ENCODE data around the gene TM4SF4.

TM4SF4 gene

DNA sequence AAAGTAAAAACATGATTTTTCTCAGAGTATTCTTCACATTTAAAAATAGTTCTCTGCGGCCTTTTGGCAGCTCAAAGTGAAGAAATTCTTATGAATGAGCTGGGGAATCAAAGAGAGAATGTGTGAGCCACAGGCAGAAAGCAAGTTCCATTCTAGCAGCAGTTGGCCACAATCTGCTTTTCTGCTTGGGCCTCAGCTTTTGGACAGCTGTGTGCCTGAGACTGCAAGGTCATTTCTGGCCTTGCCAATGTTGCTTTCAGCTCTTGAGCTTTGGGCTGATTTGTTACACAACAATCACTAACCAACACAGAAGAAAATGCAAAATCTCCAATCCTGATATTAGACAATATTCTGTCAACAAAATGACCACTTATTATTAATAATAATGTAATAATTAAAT, 14.4 kb upstream of the TM4SF4 start:
- TF ChIP-seq POLR2AphosphoS5 (IDR thresholded peaks at IDR 0.05; ENCODE audit: borderline replicate concordance, low read depth, low read length) (no peak), FOXP2 (optimal IDR thresholded peaks at IDR 0.05; ENCODE audit: control extremely low read depth, extremely low read length, insufficient read depth) (no peak), EZH2 (IDR thresholded peaks at IDR 0.05) (no peak)
- H3K9me3 ChIP-seq (ENCODE audit: low read depth, low read length): no peaks in the 10 kb centered on the region
- H3K27ac ChIP-seq: no peak overlapping the region
- no peak overlapping the region for H3K4me3 ChIP-seq
- H3K36me3 ChIP-seq (ENCODE audit: insufficient read depth, low read length): no peaks in the 10 kb centered on the region
- no peak for DNase-seq (ENCODE audit: low read depth, low spot score)
- H3K9ac ChIP-seq (ENCODE audit: insufficient read length): no peak overlapping the region

DNA sequence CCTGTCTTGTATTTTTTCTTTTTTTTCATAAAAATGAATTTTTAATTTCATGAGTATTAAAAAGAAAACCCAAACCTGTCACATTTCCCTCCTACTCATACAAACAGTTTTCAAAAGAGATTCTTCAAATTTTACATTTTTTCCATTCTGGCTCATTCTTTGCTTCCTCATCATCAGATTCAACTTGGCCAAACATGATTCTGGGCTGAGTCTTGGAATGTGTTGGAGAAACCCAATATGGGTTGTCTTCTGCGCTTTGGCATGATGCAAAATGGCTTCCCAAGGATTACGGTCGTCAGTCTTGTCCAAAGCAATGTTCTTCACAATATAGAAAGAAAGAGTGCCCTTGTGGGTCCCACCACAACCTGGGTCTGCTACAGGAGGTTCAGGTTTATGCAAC, 12.4 kb upstream of the TM4SF4 start:
- no peak for TF ChIP-seq POLR2AphosphoS5 (IDR thresholded peaks at IDR 0.05; ENCODE audit: borderline replicate concordance, low read depth, low read length)
- TF ChIP-seq FOXP2 (optimal IDR thresholded peaks at IDR 0.05; ENCODE audit: control extremely low read depth, extremely low read length, insufficient read depth): no peak
- no peak for TF ChIP-seq EZH2 (IDR thresholded peaks at IDR 0.05)
- Histone ChIP-seq H3K4me3 (no peak overlapping the region), H3K27ac (no peak overlapping the region), H3K36me3 (ENCODE audit: insufficient read depth, low read length) (no peaks in the 10 kb centered on the region), H3K9me3 (ENCODE audit: low read depth, low read length) (no peaks in the 10 kb centered on the region), H3K9ac (ENCODE audit: insufficient read length) (no peak overlapping the region)
- no peak for DNase-seq (ENCODE audit: low read depth, low spot score)

DNA sequence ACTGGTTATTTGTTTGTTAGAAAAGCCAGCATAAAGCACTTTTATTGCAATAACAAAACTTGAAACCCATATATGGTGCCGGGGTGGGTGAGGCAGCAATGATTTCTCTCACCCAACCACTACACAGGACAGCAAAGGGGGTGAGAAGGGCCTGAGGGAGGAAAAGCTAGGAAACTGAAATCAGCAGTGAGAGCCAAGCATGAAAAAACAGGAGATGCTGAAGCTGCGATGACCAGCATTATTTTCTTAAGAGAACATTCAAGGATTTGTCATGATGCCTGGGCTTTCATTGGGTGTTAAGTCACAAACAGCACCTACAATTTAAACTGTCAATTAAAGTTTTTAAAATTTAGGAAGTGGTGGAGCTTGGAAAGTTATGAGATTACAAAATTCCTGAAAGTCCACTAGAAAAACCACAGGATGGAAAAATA, 11.9 kb upstream of the TM4SF4 start:
- no peak for DNase-seq (ENCODE audit: low read depth, low spot score)
- no peaks in the 10 kb centered on the region for H3K9me3 ChIP-seq (ENCODE audit: low read depth, low read length)
- no peaks in the 10 kb centered on the region for H3K36me3 ChIP-seq (ENCODE audit: insufficient read depth, low read length)
- TF ChIP-seq FOXP2 (optimal IDR thresholded peaks at IDR 0.05; ENCODE audit: control extremely low read depth, extremely low read length, insufficient read depth): no peak
- TF ChIP-seq EZH2 (IDR thresholded peaks at IDR 0.05): no peak
- TF ChIP-seq POLR2AphosphoS5 (IDR thresholded peaks at IDR 0.05; ENCODE audit: borderline replicate concordance, low read depth, low read length): no peak
- no peak overlapping the region for H3K27ac ChIP-seq
- H3K4me3 ChIP-seq: no peak overlapping the region
- H3K9ac ChIP-seq (ENCODE audit: insufficient read length): no peak overlapping the region

DNA sequence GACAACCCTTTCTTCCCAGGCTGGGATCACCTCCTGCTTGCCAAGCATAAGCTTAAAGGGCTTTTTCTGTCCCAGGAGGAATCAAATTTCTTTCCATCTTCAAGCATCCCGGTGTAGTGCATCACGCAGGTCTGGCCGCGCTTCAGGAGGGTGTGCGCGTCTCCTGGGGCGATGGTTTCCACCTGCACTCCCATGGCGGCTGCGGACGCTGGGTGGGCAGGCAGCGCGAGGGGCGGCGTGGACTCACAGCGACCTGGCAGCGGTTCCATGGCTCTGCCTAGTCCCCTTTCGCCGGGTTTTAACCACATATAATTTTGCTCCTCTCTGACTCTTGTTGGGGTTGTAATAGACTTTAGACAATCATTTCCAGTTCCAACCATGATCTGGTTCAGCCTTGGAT, 10.6 kb upstream of the TM4SF4 start:
- Histone ChIP-seq H3K9me3 (ENCODE audit: low read depth, low read length) (no peaks in the 10 kb centered on the region), H3K4me3 (no peak overlapping the region), H3K9ac (ENCODE audit: insufficient read length) (no peak overlapping the region), H3K36me3 (ENCODE audit: insufficient read depth, low read length) (no peaks in the 10 kb centered on the region), H3K27ac (no peak overlapping the region)
- no peak for DNase-seq (ENCODE audit: low read depth, low spot score)
- TF ChIP-seq FOXP2 (optimal IDR thresholded peaks at IDR 0.05; ENCODE audit: control extremely low read depth, extremely low read length, insufficient read depth): no peak
- TF ChIP-seq EZH2 (IDR thresholded peaks at IDR 0.05): no peak
- no peak for TF ChIP-seq POLR2AphosphoS5 (IDR thresholded peaks at IDR 0.05; ENCODE audit: borderline replicate concordance, low read depth, low read length)

DNA sequence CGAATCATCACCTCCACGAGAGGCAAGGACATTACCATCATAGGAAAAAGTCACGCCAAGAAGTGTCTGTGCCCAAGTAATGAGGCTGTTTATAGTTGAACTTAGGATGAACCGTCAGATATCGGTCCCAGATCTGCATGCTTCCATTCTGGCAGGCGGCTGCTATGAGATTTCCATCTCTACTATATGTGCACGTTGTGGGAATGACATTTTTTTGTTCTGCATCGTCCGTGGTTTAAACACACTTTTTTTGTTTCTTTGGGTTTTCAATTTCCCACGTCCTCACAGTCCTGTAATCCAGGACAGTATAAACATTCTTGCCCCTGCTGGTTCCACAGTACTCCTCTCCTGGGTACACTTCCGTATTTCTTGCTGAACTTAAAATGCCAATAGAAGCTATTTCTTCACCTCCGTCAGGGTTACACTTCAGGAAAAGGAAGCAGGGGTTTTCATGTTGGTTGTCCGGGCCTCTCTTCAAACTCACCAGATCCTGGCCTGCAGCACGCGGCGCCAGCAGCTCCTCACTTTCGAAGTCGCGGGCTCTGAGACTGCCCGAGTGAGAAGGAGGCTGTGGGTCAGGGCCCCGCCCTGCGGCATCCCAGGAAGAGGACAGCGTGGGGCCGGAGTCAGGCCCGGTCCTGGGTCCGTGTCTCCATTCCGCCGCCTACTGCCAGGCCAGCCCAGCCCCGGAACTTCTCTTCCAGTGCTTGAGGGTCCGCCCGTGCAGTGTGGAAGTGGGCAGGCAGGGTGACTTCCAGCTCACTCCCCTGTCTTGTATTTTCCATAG, 9.8 kb upstream of the TM4SF4 start:
- TF ChIP-seq FOXP2 (optimal IDR thresholded peaks at IDR 0.05; ENCODE audit: control extremely low read depth, extremely low read length, insufficient read depth) (no peak), POLR2AphosphoS5 (IDR thresholded peaks at IDR 0.05; ENCODE audit: borderline replicate concordance, low read depth, low read length) (no peak), EZH2 (IDR thresholded peaks at IDR 0.05) (no peak)
- no peak overlapping the region for H3K27ac ChIP-seq
- no peak for DNase-seq (ENCODE audit: low read depth, low spot score)

DNA sequence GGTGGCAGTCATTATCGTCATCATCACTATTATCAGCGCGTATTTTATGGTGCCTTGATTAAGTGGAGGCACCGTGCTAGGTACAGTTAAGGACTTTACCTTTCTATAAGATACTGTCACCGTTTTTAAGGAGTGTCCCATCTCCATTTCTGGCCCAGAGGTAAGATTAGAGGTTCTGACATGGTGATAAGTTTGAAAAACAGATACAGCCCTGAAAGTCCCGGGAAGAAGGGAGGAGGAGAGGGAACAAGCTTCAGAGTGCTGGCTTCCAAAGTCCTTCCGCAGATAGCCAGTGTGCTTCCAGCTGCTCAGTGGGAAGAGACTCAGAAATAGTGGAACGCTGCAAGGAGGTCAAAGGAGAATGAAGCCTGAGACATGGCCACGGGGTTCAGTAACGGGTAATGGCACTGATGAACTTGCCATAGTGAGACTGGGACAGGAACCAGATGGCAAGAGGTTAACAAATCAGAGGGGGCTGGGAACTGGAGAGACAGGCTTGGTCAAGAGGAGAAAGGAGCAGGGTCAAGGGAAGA, 9.1 kb upstream of the TM4SF4 start:
- Histone ChIP-seq H3K27ac (no peak overlapping the region), H3K4me3 (no peak overlapping the region), H3K36me3 (ENCODE audit: insufficient read depth, low read length) (no peaks in the 10 kb centered on the region), H3K9ac (ENCODE audit: insufficient read length) (no peak overlapping the region), H3K9me3 (ENCODE audit: low read depth, low read length) (no peaks in the 10 kb centered on the region)
- no peak for DNase-seq (ENCODE audit: low read depth, low spot score)
- TF ChIP-seq POLR2AphosphoS5 (IDR thresholded peaks at IDR 0.05; ENCODE audit: borderline replicate concordance, low read depth, low read length): no peak
- no peak for TF ChIP-seq FOXP2 (optimal IDR thresholded peaks at IDR 0.05; ENCODE audit: control extremely low read depth, extremely low read length, insufficient read depth)
- TF ChIP-seq EZH2 (IDR thresholded peaks at IDR 0.05): no peak

More for the DNA sequence above, 9.8 kb upstream of the TM4SF4 start:
- H3K36me3 ChIP-seq (ENCODE audit: insufficient read depth, low read length): no peaks in the 10 kb centered on the region
- no peak overlapping the region for H3K4me3 ChIP-seq
- no peak overlapping the region for H3K9ac ChIP-seq (ENCODE audit: insufficient read length)
- no peaks in the 10 kb centered on the region for H3K9me3 ChIP-seq (ENCODE audit: low read depth, low read length)

DNA sequence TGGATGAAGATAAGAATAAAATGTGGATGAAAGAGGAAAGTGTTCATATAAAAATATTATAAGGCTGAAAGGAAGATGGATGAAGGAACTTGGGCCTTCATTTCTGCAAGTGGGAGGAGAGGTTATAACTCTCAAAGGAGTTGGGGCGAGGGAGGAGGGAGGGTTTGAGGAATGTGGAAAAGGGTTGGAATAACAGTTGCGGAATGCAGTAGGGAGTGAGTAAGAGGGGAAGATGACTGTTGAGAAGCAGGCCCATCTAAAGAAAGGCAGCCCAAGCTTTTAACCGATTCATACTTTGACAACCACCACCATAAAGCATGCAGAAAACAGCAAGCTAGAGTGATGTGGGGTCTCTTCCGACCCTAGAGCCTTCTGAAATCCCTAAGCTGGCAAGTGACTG, 8.3 kb upstream of the TM4SF4 start:
- no peak for DNase-seq (ENCODE audit: low read depth, low spot score)
- Histone ChIP-seq H3K9me3 (ENCODE audit: low read depth, low read length) (no peaks in the 10 kb centered on the region), H3K4me3 (no peak overlapping the region), H3K9ac (ENCODE audit: insufficient read length) (no peak overlapping the region), H3K36me3 (ENCODE audit: insufficient read depth, low read length) (no peaks in the 10 kb centered on the region), H3K27ac (no peak overlapping the region)
- TF ChIP-seq FOXP2 (optimal IDR thresholded peaks at IDR 0.05; ENCODE audit: control extremely low read depth, extremely low read length, insufficient read depth) (no peak), EZH2 (IDR thresholded peaks at IDR 0.05) (no peak), POLR2AphosphoS5 (IDR thresholded peaks at IDR 0.05; ENCODE audit: borderline replicate concordance, low read depth, low read length) (no peak)

DNA sequence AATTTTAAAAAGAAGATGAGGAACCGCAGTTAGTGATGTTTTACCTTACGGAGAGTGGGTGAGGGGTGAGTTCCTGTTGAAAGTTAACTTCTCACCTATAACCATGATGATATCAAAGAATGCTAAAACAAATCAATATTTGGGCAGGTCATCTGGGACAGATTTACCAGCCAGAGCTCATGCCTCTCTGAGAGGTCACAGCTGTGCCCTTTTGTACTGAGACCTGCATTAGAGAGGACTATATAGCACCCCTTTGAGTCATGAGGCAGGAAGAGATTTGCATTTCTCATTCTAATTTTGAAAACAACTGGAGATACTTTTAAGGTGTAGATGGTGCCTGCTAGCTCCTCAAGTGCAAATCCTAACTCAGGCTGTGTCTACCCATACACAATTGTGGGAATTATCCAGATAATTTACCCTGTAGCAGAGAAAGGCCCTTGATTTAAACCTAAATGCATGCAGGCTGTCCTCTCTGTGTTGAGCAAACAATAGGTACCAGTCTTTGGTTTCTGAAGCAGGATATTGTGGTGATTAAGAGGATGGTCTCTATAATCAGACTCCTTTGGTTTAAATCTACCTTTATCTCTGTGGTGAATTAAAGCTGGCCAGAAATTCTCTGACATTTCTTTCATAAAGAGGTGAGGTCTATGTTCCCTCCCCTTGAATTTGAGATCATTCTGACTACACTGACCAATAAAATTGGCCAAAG, 5.8 kb upstream of the TM4SF4 start:
- H3K9ac ChIP-seq (ENCODE audit: insufficient read length): no peak overlapping the region
- TF ChIP-seq EZH2 (IDR thresholded peaks at IDR 0.05) (no peak), FOXP2 (optimal IDR thresholded peaks at IDR 0.05; ENCODE audit: control extremely low read depth, extremely low read length, insufficient read depth) (no peak)
- H3K36me3 ChIP-seq (ENCODE audit: insufficient read depth, low read length): no peaks in the 10 kb centered on the region
- H3K27ac ChIP-seq: no peak overlapping the region
- no peak for DNase-seq (ENCODE audit: low read depth, low spot score)
- no peaks in the 10 kb centered on the region for H3K9me3 ChIP-seq (ENCODE audit: low read depth, low read length)
- no peak overlapping the region for H3K4me3 ChIP-seq

All from SK-N-MC (cell line).